Neural crest cell (in vitro differentiated cells): Measurements from ENCODE around the gene METTL14. TPM values are rescaled to one million over a fixed set of nuclear protein-coding genes. Genes with fewer than 3 reads are reported as not detected.

Source experiments
- DNase-seq: peaks from one replicate; pipeline ENCODE4 v3.0.0; 2021; ENCODE audit warnings: low read depth, mixed read lengths, low spot score
- H3K27ac Mint-ChIP-seq: one replicate; pipeline ENCODE4 v1.8.0; 2021; ENCODE audit warnings: mild to moderate bottlenecking, mixed read lengths; ENCODE audit not compliant: unreplicated experiment
- H3K27me3 Mint-ChIP-seq: 2 replicates; pipeline ENCODE4 v1.8.0; 2021; ENCODE audit warnings: low read depth, mild to moderate bottlenecking, mixed read lengths
- H3K36me3 Mint-ChIP-seq: 2 replicates; pipeline ENCODE4 v1.8.0; 2021; ENCODE audit warnings: low read depth, mild to moderate bottlenecking, mixed read lengths
- H3K4me1 Mint-ChIP-seq: 2 replicates; pipeline ENCODE4 v1.8.0; 2021; ENCODE audit warnings: mixed read lengths
- H3K4me3 Mint-ChIP-seq: one replicate; pipeline ENCODE4 v1.8.0; 2021; ENCODE audit warnings: mild to moderate bottlenecking, mixed read lengths
- H3K9me3 Mint-ChIP-seq: 2 replicates; pipeline ENCODE4 v1.8.0; 2021; ENCODE audit warnings: mixed read lengths
- CTCF ChIP-seq: fragments of 200-600 bp; sonication (generic); conservative IDR thresholded peaks from 2 replicates; pipeline ENCODE4 v1.5.0; 2021; ENCODE audit warnings: antibody characterized with exemption, mild to moderate bottlenecking
- total RNA-seq: library from RNA; stranded (reverse); gene quantifications from 2 replicates; pipeline ENCODE4 v1.2.1, GENCODE V29; 2021

The METTL14 gene
- total RNA-seq, 1 donor from 2014 or later, result 53.6 TPM

- DNase-seq, result no peak
- H3K4me3 Mint-ChIP-seq, result no peak overlapping the region
- H3K9me3 Mint-ChIP-seq, result no peaks in the 10 kb centered on the region
- TF ChIP-seq CTCF, result no peak
- no peak overlapping the region for H3K27ac Mint-ChIP-seq
- no peaks in the 10 kb centered on the region for H3K27me3 Mint-ChIP-seq
- H3K4me1 Mint-ChIP-seq, result no peaks in the 10 kb centered on the region
- no peaks in the 10 kb centered on the region for H3K36me3 Mint-ChIP-seq
Measured at GRCh38 chr4:118755438-118756226, 70.4 kb downstream of the METTL14 start.

DNA sequence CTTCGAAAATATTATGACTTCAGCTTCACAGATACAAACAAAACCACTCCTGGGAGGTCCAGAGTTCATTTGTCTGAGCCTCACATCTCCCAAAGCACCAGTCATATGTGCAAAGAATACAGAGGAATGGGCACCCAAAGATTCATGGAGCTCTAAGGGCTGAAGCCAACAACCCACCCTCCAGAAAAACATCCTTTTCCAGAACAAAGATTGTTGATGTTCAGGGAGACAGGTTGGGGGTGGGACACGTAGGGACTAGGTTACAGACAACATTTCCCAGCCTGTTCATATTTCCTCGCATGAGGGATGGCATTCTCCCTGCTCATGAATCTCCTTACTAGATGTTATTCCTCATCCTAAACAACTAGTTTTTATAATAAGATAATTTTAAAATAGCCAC, 71.2 kb downstream of the METTL14 start:
- no peak for TF ChIP-seq CTCF
- Mint-ChIP-seq H3K27me3 (no peaks in the 10 kb centered on the region), H3K9me3 (no peaks in the 10 kb centered on the region), H3K36me3 (no peaks in the 10 kb centered on the region), H3K4me1 (no peaks in the 10 kb centered on the region), H3K27ac (no peak overlapping the region), H3K4me3 (no peak overlapping the region)
- no peak for DNase-seq

GRCh38 chr4:118756958-118757357, 71.8 kb downstream of the METTL14 start:
- Mint-ChIP-seq H3K27me3 (no peaks in the 10 kb centered on the region), H3K9me3 (no peaks in the 10 kb centered on the region), H3K27ac (no peak overlapping the region), H3K4me3 (no peak overlapping the region), H3K36me3 (no peaks in the 10 kb centered on the region), H3K4me1 (no peaks in the 10 kb centered on the region)
- no peak for TF ChIP-seq CTCF
- no peak for DNase-seq

DNA sequence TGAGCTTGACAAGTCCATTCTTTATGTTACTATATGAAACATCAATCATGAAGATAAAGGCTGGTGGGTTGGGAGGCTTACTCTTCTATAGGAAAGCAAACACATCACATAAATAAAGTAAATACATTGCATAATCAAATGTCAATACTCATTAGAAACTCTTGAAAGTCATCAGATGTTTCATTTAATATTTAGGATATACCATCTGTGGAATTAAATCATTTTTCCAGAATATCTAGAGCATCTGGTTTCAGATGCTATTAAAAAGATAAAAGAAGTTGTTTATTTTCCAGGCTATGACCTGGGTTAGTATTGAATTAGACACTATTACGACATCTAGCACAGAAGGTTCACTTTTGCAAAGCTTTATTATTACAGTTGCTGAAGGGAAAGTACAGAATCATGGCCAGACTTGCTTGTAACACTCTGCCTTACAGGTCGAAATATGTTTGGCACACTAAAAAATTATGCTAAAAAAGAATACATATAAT, 72.6 kb downstream of the METTL14 start:
- Mint-ChIP-seq H3K9me3 (no peaks in the 10 kb centered on the region), H3K27ac (no peak overlapping the region), H3K27me3 (no peaks in the 10 kb centered on the region), H3K4me1 (no peaks in the 10 kb centered on the region), H3K36me3 (no peaks in the 10 kb centered on the region), H3K4me3 (no peak overlapping the region)
- TF ChIP-seq CTCF, result no peak
- no peak for DNase-seq

- TF ChIP-seq CTCF, result no peak
- no peak overlapping the region for H3K4me3 Mint-ChIP-seq
- no peaks in the 10 kb centered on the region for H3K9me3 Mint-ChIP-seq
- DNase-seq, result no peak
- no peaks in the 10 kb centered on the region for H3K36me3 Mint-ChIP-seq
- no peaks in the 10 kb centered on the region for H3K4me1 Mint-ChIP-seq
- no peak overlapping the region for H3K27ac Mint-ChIP-seq
- H3K27me3 Mint-ChIP-seq, result no peaks in the 10 kb centered on the region
Measured at GRCh38 chr4:118758293-118758692, 73.1 kb downstream of the METTL14 start.
